ENCODE data around the gene C16orf74.

C16orf74 gene

GRCh38 chr16:85796152-85796551, 45.3 kb upstream of the C16orf74 start:
- DNase-seq (ENCODE audit: low read depth) = no peak
- no peak for TF ChIP-seq CTCF (IDR thresholded peaks at IDR 0.05; ENCODE audit: control insufficient read depth, insufficient read depth, low read depth, low read length, missing control alignments)
- no peak overlapping the region for H3K4me3 ChIP-seq (ENCODE audit: control insufficient read depth, low read depth, low read length)

GRCh38 chr16:85794696-85795095, 43.8 kb upstream of the C16orf74 start:
- no peak for DNase-seq (ENCODE audit: low read depth)
- H3K4me3 ChIP-seq (ENCODE audit: control insufficient read depth, low read depth, low read length) = no peak overlapping the region
- no peak for TF ChIP-seq CTCF (IDR thresholded peaks at IDR 0.05; ENCODE audit: control insufficient read depth, insufficient read depth, low read depth, low read length, missing control alignments)

GRCh38 chr16:85793662-85794298, 42.9 kb upstream of the C16orf74 start:
- TF ChIP-seq CTCF (IDR thresholded peaks at IDR 0.05; ENCODE audit: control insufficient read depth, insufficient read depth, low read depth, low read length, missing control alignments) = no peak
- no peak for DNase-seq (ENCODE audit: low read depth)
- H3K4me3 ChIP-seq (ENCODE audit: control insufficient read depth, low read depth, low read length) = no peak overlapping the region

- no peak overlapping the region for H3K4me3 ChIP-seq (ENCODE audit: control insufficient read depth, low read depth, low read length)
- TF ChIP-seq CTCF (IDR thresholded peaks at IDR 0.05; ENCODE audit: control insufficient read depth, insufficient read depth, low read depth, low read length, missing control alignments) = no peak
- no peak for DNase-seq (ENCODE audit: low read depth)
Measured at GRCh38 chr16:85789773-85790172, 38.9 kb upstream of the C16orf74 start.

- no peak overlapping the region for H3K4me3 ChIP-seq (ENCODE audit: control insufficient read depth, low read depth, low read length)
- TF ChIP-seq CTCF (IDR thresholded peaks at IDR 0.05; ENCODE audit: control insufficient read depth, insufficient read depth, low read depth, low read length, missing control alignments) = no peak
- DNase-seq (ENCODE audit: low read depth) = no peak
Measured at GRCh38 chr16:85788819-85789218, 37.9 kb upstream of the C16orf74 start.

- H3K4me3 ChIP-seq (ENCODE audit: control insufficient read depth, low read depth, low read length) = no peak overlapping the region
- no peak for DNase-seq (ENCODE audit: low read depth)
- no peak for TF ChIP-seq CTCF (IDR thresholded peaks at IDR 0.05; ENCODE audit: control insufficient read depth, insufficient read depth, low read depth, low read length, missing control alignments)
Measured at GRCh38 chr16:85785927-85786326, 35.0 kb upstream of the C16orf74 start.

GRCh38 chr16:85784813-85785212, 33.9 kb upstream of the C16orf74 start:
- DNase-seq (ENCODE audit: low read depth) = no peak
- no peak for TF ChIP-seq CTCF (IDR thresholded peaks at IDR 0.05; ENCODE audit: control insufficient read depth, insufficient read depth, low read depth, low read length, missing control alignments)
- no peak overlapping the region for H3K4me3 ChIP-seq (ENCODE audit: control insufficient read depth, low read depth, low read length)
